H9 (cell line): ENCODE measurements around the gene ABCA1. TPM values are rescaled to one million over a fixed set of nuclear protein-coding genes. Genes with fewer than 3 reads are reported as not detected.

ENCODE experiments used
- DNase-seq: peaks from one replicate; pipeline ENCODE4 v3.0.0-alpha.2; 2017
- H2AFZ ChIP-seq: one replicate; pipeline ENCODE4 v1.6.1; 2013; ENCODE audit warnings: mild to moderate bottlenecking, low read length, control low read depth, moderate library complexity
- H2AK5ac ChIP-seq: 2 replicates; pipeline ENCODE4 v1.6.1; 2013; ENCODE audit warnings: low read length, control low read depth, mixed read lengths; ENCODE audit not compliant: insufficient read length
- H2BK120ac ChIP-seq: one replicate; pipeline ENCODE4 v1.6.1; 2013; ENCODE audit warnings: low read depth, mild to moderate bottlenecking, low read length, control low read depth, inconsistent platforms; ENCODE audit not compliant: poor library complexity, severe bottlenecking
- H2BK12ac ChIP-seq: 2 replicates; pipeline ENCODE4 v1.6.1; 2013; ENCODE audit warnings: low read length, control low read depth, mixed read lengths, low read depth; ENCODE audit not compliant: insufficient read length
- H2BK15ac ChIP-seq: 2 replicates; pipeline ENCODE4 v1.6.1; 2013; ENCODE audit warnings: low read depth, low read length, control low read depth
- H2BK20ac ChIP-seq: one replicate; pipeline ENCODE4 v1.6.1; 2013; ENCODE audit warnings: low read depth, mild to moderate bottlenecking, low read length, control low read depth, inconsistent platforms; ENCODE audit not compliant: poor library complexity, severe bottlenecking
- H2BK5ac ChIP-seq: 2 replicates; pipeline ENCODE4 v1.6.1; 2013; ENCODE audit warnings: low read length, control low read depth, mixed read lengths; ENCODE audit not compliant: insufficient read length
- H3K14ac ChIP-seq: 2 replicates; pipeline ENCODE4 v1.6.1; 2013; ENCODE audit warnings: low read length, control low read depth; ENCODE audit not compliant: insufficient read depth
- H3K18ac ChIP-seq: 2 replicates; pipeline ENCODE4 v1.6.1; 2013; ENCODE audit warnings: low read depth, mild to moderate bottlenecking, mixed read lengths, low read length, control low read depth; ENCODE audit not compliant: insufficient read length
- H3K23ac ChIP-seq: 2 replicates; pipeline ENCODE4 v1.6.1; 2013; ENCODE audit warnings: low read length, control low read depth, mixed read lengths, low read depth; ENCODE audit not compliant: insufficient read length
- H3K23me2 ChIP-seq: 2 replicates; pipeline ENCODE4 v1.6.1; 2013; ENCODE audit warnings: low read depth, mild to moderate bottlenecking, mixed read lengths, low read length, control low read depth; ENCODE audit not compliant: insufficient read length, poor library complexity, severe bottlenecking
- H3K27ac ChIP-seq: 2 replicates; pipeline ENCODE4 v1.5.1; 2013; ENCODE audit warnings: low read length, control low read depth, mixed read lengths, low read depth; ENCODE audit not compliant: insufficient read length
- H3K27me3 ChIP-seq: 2 replicates; pipeline ENCODE4 v1.6.1; 2013; ENCODE audit warnings: low read length, control low read depth, inconsistent platforms; ENCODE audit not compliant: insufficient read depth
- H3K4ac ChIP-seq: 2 replicates; pipeline ENCODE4 v1.6.1; 2013; ENCODE audit warnings: low read depth, mild to moderate bottlenecking, control low read depth, inconsistent platforms, low read length, moderate library complexity
- H3K4me1 ChIP-seq: 2 replicates; pipeline ENCODE4 v1.6.1; 2013; ENCODE audit warnings: low read length, control low read depth, inconsistent platforms; ENCODE audit not compliant: insufficient read depth
- H3K4me2 ChIP-seq: 2 replicates; pipeline ENCODE4 v1.6.1; 2013; ENCODE audit warnings: low read length, control low read depth, mixed read lengths; ENCODE audit not compliant: insufficient read length, insufficient read depth
- H3K56ac ChIP-seq: 2 replicates; pipeline ENCODE4 v1.6.1; 2013; ENCODE audit warnings: low read depth, mild to moderate bottlenecking, mixed read lengths, low read length, control low read depth; ENCODE audit not compliant: insufficient read length
- H3K79me1 ChIP-seq: 2 replicates; pipeline ENCODE4 v1.6.1; 2013; ENCODE audit warnings: low read depth, mild to moderate bottlenecking, moderate library complexity, low read length, control low read depth, inconsistent platforms; ENCODE audit not compliant: insufficient read depth, poor library complexity, severe bottlenecking
- H3K79me2 ChIP-seq: 2 replicates; pipeline ENCODE4 v1.6.1; 2013; ENCODE audit warnings: low read length, control low read depth, inconsistent platforms; ENCODE audit not compliant: insufficient read depth
- H3K9ac ChIP-seq: 2 replicates; pipeline ENCODE4 v1.6.1; 2013; ENCODE audit warnings: low read length, control low read depth, mixed read lengths; ENCODE audit not compliant: insufficient read length; ENCODE audit errors: extremely low read depth
- H3K9me3 ChIP-seq: one replicate; pipeline ENCODE4 v1.6.1; 2013; ENCODE audit warnings: low read depth, low read length, inconsistent platforms; ENCODE audit not compliant: control insufficient read depth
- H3T11ph ChIP-seq: one replicate; pipeline ENCODE4 v1.6.1; 2013; ENCODE audit warnings: mild to moderate bottlenecking, low read length, control low read depth, inconsistent platforms
- H4K20me1 ChIP-seq: one replicate; pipeline ENCODE4 v1.6.1; 2013; ENCODE audit not compliant: control insufficient read depth, insufficient read length, insufficient read depth
- H4K5ac ChIP-seq: 2 replicates; pipeline ENCODE4 v1.6.1; 2013; ENCODE audit warnings: low read depth, mild to moderate bottlenecking, mixed read lengths, low read length, control low read depth; ENCODE audit not compliant: insufficient read length
- H4K8ac ChIP-seq: replicated peaks from 2 replicates; pipeline ENCODE4 v1.6.1; 2013; ENCODE audit warnings: low read length, control low read depth, mixed read lengths, low read depth; ENCODE audit not compliant: insufficient read length
- H4K91ac ChIP-seq: 2 replicates; pipeline ENCODE4 v1.6.1; 2013; ENCODE audit warnings: low read depth, mild to moderate bottlenecking, moderate library complexity, mixed read lengths, low read length, control low read depth; ENCODE audit not compliant: insufficient read length
- H3K27ac Mint-ChIP-seq, 3 experiments: 2 replicates in 2 of 3; 3 replicates in 1 of 3; pipeline ENCODE4 v1.8.0; 2020 to 2021; ENCODE audit warnings: mixed read lengths in 3 of 3, mild to moderate bottlenecking in 1 of 3, moderate library complexity in 1 of 3
- H3K27me3 Mint-ChIP-seq: 2 replicates; pipeline ENCODE4 v1.8.0; 2021; ENCODE audit warnings: low read depth, mild to moderate bottlenecking, moderate library complexity, mixed read lengths
- H3K36me3 Mint-ChIP-seq, 3 experiments: 2 replicates in 2 of 3; 3 replicates in 1 of 3; pipeline ENCODE4 v1.8.0; 2020 to 2021; ENCODE audit warnings: low read depth in 3 of 3, mixed read lengths in 3 of 3; ENCODE audit not compliant: insufficient read depth in 1 of 3
- H3K4me1 Mint-ChIP-seq, 2 experiments: 2 replicates each; pipeline ENCODE4 v1.8.0; 2020; ENCODE audit warnings: mixed read lengths in 2 of 2
- H3K4me3 Mint-ChIP-seq, 2 experiments: 2 replicates in 1 of 2; 3 replicates in 1 of 2; pipeline ENCODE4 v1.8.0; 2020 to 2021; ENCODE audit warnings: mild to moderate bottlenecking in 2 of 2, mixed read lengths in 2 of 2, moderate library complexity in 1 of 2
- H3K9me3 Mint-ChIP-seq, 2 experiments: 2 replicates in 1 of 2; 3 replicates in 1 of 2; pipeline ENCODE4 v1.8.0; 2020; ENCODE audit warnings: mild to moderate bottlenecking in 2 of 2, mixed read lengths in 2 of 2, moderate library complexity in 1 of 2
- CTCF ChIP-seq: fragments of 200-600 bp; sonication (generic); conservative IDR thresholded peaks from 3 replicates; pipeline ENCODE4 v1.8.0; 2021; ENCODE audit warnings: antibody characterized with exemption, mild to moderate bottlenecking
- WGBS: extraction: QIAGEN DNeasy Blood & Tissue Kit; methylation state at CpG from one replicate; pipeline ENCODE4 v1.1.7; 2013; ENCODE audit warnings: missing lambda C conversion rate, low lambda C conversion rate, mixed read lengths; ENCODE audit not compliant: insufficient read length; ENCODE audit errors: extremely low coverage; 5-methylcytosine and 5-hydroxymethylcytosine counted together
- total RNA-seq: library from RNA; stranded (reverse); gene quantifications from 2 replicates; pipeline ENCODE4 v1.2.1, GENCODE V29; 2021

The ABCA1 gene
- total RNA-seq, 1 experiment from 2014 or later: 16.6 TPM

DNA sequence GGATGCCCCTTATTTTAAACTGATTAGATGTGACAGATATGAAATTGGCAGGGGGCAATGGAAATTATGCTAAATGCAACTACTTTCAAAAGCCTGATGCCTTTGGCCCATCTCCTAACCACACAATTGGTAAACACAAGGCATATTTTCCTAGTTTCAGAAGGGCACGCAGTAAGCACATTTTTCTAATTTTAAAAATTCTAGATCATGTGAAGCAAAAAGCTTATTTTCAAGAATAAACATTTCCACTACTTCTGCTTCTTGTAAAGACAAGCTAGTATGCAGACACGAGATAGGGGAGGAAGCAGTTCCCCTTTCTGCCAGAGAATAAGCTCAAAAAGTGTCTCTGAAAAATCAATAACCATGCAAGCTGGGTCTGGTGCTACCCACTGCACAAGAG lies 67.7 kb downstream of the ABCA1 start:
- H3K4ac ChIP-seq: no peak overlapping the region
- H2AK5ac ChIP-seq: no peak overlapping the region
- no CpG with 5 or more reads among the region's 2 CpGs for WGBS
- H3K23ac ChIP-seq: no peak overlapping the region
- peaks cover 32 to 47% of the 10 kb centered on the region in 2 experiments for H3K4me1 Mint-ChIP-seq
- no peak overlapping the region for H3K4me2 ChIP-seq
- H4K5ac ChIP-seq: no peak overlapping the region
- H3K27ac Mint-ChIP-seq: no peak overlapping the region; a peak in 2 of 7 replicates
- H2AFZ ChIP-seq: no peak overlapping the region
- no peak for DNase-seq
- H2BK12ac ChIP-seq: no peak overlapping the region
- no peaks in the 10 kb centered on the region; the same call in 1 of the 2 replicates for H3K27me3 Mint-ChIP-seq
- no peak for TF ChIP-seq CTCF
- no peak overlapping the region for H4K91ac ChIP-seq
- no peaks in the 10 kb centered on the region for H3K27me3 ChIP-seq
- no peak overlapping the region for H3K18ac ChIP-seq
- no peak overlapping the region for H2BK5ac ChIP-seq
- H2BK15ac ChIP-seq: no peak overlapping the region
- H4K20me1 ChIP-seq: no peaks in the 10 kb centered on the region
- peaks cover 15% of the 10 kb centered on the region; the same call in 1 of the 2 replicates for H3K4me1 ChIP-seq
- no peak overlapping the region for H3T11ph ChIP-seq
- H2BK120ac ChIP-seq: no peak overlapping the region
- H3K23me2 ChIP-seq: no peaks in the 10 kb centered on the region
- no peak overlapping the region for H4K8ac ChIP-seq
- H3K79me2 ChIP-seq: no peaks in the 10 kb centered on the region
- H3K9ac ChIP-seq: no peak overlapping the region
- H3K56ac ChIP-seq: no peak overlapping the region
- no peaks in the 10 kb centered on the region; a peak in 1 of 5 replicates for H3K9me3 Mint-ChIP-seq
- H3K14ac ChIP-seq: no peak overlapping the region
- no peak overlapping the region for H3K27ac ChIP-seq
- peaks cover 4 to 32% (median 23%) of the 10 kb centered on the region in 3 experiments; a peak in 6 of 7 replicates for H3K36me3 Mint-ChIP-seq
- H3K4me3 Mint-ChIP-seq: no peak overlapping the region
- H3K79me1 ChIP-seq: no peaks in the 10 kb centered on the region
- H3K9me3 ChIP-seq: no peaks in the 10 kb centered on the region
- no peak overlapping the region for H2BK20ac ChIP-seq
